Small intestine (tissue), 7 donors: ENCODE data around the gene PDE6A. TPM values are rescaled to one million over a fixed set of nuclear protein-coding genes. Genes with fewer than 3 reads are reported as not detected.
A peak's percentile ranks its signal among the peaks of the same experiment; 100 is the strongest.

ENCODE experiments used
- DNase-seq, 2 donors: peaks; one replicate each; pipeline versions ENCODE4 v3.0.0 to v3.0.0-alpha.2; 2013
- FAIRE-seq: peaks from 2 replicates; lab custom pipeline; 2012; peaks lifted over from hg19 to GRCh38; lab: Jason Lieb, UNC
- H3K27ac ChIP-seq, 3 donors: one replicate each; pipeline ENCODE4 v1.5.1; 2013; ENCODE audit warnings: low read length in 2 of 3, mild to moderate bottlenecking in 2 of 3, control low read depth in 1 of 3, inconsistent platforms in 1 of 3, low read depth in 1 of 3, moderate library complexity in 1 of 3
- H3K27me3 ChIP-seq, 3 donors: one replicate each; pipeline ENCODE4 v1.6.1; 2013; ENCODE audit warnings: low read length in 3 of 3, inconsistent platforms in 1 of 3; ENCODE audit not compliant: control insufficient read depth in 3 of 3, insufficient read depth in 3 of 3
- H3K36me3 ChIP-seq, 3 donors: one replicate each; pipeline ENCODE4 v1.6.1; 2013; ENCODE audit warnings: low read length in 3 of 3, inconsistent platforms in 1 of 3, low read depth in 1 of 3, mild to moderate bottlenecking in 1 of 3, moderate library complexity in 1 of 3; ENCODE audit not compliant: control insufficient read depth in 3 of 3, insufficient read depth in 2 of 3
- H3K4me1 ChIP-seq, 3 donors: one replicate each; pipeline ENCODE4 v1.6.1; 2013; ENCODE audit warnings: low read length in 2 of 3, inconsistent platforms in 1 of 3, low read depth in 1 of 3, mild to moderate bottlenecking in 1 of 3, moderate library complexity in 1 of 3; ENCODE audit not compliant: control insufficient read depth in 3 of 3, insufficient read depth in 2 of 3
- H3K4me3 ChIP-seq, 3 donors: one replicate each; pipeline ENCODE4 v1.5.1; 2013; ENCODE audit warnings: low read length in 3 of 3, control low read depth in 1 of 3, inconsistent platforms in 1 of 3, low read depth in 1 of 3, mild to moderate bottlenecking in 1 of 3, moderate library complexity in 1 of 3
- H3K9me3 ChIP-seq, 2 donors: one replicate each; pipeline ENCODE4 v1.6.1; 2013; ENCODE audit warnings: low read depth in 1 of 2, low read length in 1 of 2; ENCODE audit not compliant: control insufficient read depth in 2 of 2, insufficient read depth in 1 of 2
- WGBS, 3 donors: extraction: QIAGEN DNeasy Blood & Tissue Kit; methylation state at CpG; one replicate each; pipeline ENCODE4 v1.1.7; 2013; 5-methylcytosine and 5-hydroxymethylcytosine counted together
- polyA plus RNA-seq, 4 donors: library from polyadenylated mRNA; stranded (reverse) in 3 of 4; unstranded in 1 of 4; fragments of 200-250 nt in 3 of 4; fragments of 120-200 nt in 1 of 4; gene quantifications; one replicate each; pipeline versions ENCODE4 v1.2.1 to v1.2.3, GENCODE V29; 2013
- donor health status: healthy with polysubstance abuse.
- donor health status: control.
- donor health status: control.
- donor health status: Bipolar disorder and iron deficiency.
- donor health status: healthy.

The PDE6A gene
- polyA plus RNA-seq, 4 donors, result 0.03 to 1.3 TPM; not detected in 2

DNA sequence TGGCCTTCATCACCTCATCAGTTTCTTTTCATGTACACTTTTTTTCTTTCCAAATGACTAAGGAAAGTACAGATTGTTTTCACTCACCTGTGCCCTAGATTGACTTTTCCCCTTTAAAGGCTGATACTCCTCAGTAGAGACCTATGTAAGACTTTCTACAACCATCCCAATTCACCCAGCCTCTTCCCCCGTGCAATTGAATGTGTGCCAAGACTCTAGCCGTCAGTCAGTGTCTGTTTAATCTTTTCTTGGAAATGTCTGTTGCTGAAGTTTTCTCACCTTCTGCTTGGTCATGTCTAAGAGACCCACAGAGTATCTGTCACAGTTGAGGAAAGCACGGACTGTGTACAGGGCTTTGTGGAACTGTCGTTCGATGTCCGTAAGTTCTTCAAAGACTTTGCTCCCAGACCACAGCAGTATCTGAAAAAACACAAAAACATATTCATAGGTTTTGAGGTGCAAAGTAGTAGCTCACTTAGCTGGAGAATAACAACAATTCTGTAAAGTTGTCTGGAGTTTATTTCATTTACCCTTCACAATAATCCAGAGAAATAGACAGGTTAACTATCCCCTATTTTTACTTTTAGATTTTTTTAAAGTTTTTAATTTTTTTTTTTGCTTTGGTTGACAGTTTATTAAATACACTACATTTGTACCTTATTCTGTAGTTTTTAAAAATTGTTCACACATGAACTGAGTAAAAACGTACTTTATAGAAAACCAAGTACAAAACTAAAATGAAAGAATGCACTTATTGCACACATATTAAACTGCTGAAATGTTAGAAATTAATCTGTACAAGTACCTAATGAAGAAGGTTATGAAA, 13.6 kb downstream of the PDE6A start:
- FAIRE-seq, result no peak

DNA sequence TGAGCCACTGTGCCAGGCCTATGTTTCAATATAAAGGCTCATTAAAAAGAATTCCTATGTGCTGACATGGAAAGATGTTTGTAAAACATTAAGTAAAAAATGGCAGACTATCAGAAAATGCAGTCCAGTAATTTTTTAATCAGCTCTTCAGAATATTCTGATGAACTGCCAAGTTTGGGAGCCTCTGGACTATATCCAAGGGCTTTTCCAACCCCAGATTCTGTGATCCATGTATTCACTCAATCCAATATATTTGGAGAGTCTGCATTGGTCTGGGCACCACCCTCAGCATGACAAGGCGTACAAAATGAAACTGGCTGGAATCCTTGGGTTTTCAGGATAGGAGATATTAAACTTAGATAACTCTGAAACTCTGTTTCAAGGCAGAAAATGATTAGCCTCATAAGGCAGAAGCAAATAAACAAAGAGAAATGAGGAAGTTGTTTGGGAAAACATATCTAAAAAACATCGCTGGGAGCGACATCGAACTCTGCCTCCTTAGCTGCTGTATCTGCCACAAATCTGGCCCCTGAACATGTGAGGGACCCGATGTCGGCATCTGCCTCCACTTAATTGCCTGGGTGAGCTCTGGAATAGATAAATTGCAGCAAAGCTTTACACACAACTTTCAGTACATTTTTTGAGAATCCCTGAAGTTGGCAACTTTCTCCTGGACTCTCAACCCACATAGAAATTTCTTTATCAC, 14.4 kb downstream of the PDE6A start:
- Histone ChIP-seq H3K4me3 (no peak overlapping the region), H3K27ac (peak overlapping the region in 1 of 3 donors; percentile 27), H3K36me3 (no peaks in the 10 kb centered on the region), H3K9me3 (no peaks in the 10 kb centered on the region), H3K4me1 (peaks cover 0 to 6% (median 0%) of the 10 kb centered on the region in 3 donors), H3K27me3 (no peaks in the 10 kb centered on the region)
- FAIRE-seq (no peak), DNase-seq (peak; percentile 3 to 51)
- WGBS, 3 donors, result 18 to 36% (median 26%) methylated on average over 6 of the region's 6 CpGs

More for the DNA sequence above, 13.6 kb downstream of the PDE6A start:
- Histone ChIP-seq H3K27ac (no peak overlapping the region), H3K9me3 (no peaks in the 10 kb centered on the region), H3K27me3 (no peaks in the 10 kb centered on the region), H3K36me3 (no peaks in the 10 kb centered on the region), H3K4me3 (no peak overlapping the region), H3K4me1 (peaks cover 0 to 11% (median 0%) of the 10 kb centered on the region in 3 donors)
- WGBS, 3 donors, result 57 to 68% (median 66%) methylated on average over 7 of the region's 7 CpGs
- DNase-seq, result no peak

DNA sequence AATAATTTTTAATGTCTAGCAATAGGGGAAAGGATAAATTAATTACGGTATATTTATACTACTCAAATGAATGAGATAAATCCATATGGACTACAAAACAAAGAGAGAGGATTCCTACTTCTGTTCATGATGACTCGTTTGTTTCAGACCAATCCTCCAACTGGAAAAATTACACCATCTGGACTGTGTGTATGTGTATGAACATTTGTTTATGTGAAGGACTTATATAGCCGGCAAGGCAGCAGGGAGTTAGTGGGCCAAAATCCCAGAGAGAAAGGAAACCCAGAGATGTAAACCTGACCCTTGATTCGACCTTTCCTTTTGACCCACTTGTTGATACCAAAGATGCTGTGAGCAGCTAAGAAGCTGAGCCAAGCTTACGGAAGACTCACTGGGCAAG, 20.1 kb downstream of the PDE6A start:
- Histone ChIP-seq H3K27ac (no peak overlapping the region), H3K9me3 (no peaks in the 10 kb centered on the region), H3K27me3 (no peaks in the 10 kb centered on the region), H3K4me3 (no peak overlapping the region), H3K36me3 (no peaks in the 10 kb centered on the region), H3K4me1 (no peaks in the 10 kb centered on the region)
- no peak for FAIRE-seq
- WGBS, 3 donors, result 74 to 88% (median 86%) methylated on average over 5 of the region's 5 CpGs
- no peak for DNase-seq

DNA sequence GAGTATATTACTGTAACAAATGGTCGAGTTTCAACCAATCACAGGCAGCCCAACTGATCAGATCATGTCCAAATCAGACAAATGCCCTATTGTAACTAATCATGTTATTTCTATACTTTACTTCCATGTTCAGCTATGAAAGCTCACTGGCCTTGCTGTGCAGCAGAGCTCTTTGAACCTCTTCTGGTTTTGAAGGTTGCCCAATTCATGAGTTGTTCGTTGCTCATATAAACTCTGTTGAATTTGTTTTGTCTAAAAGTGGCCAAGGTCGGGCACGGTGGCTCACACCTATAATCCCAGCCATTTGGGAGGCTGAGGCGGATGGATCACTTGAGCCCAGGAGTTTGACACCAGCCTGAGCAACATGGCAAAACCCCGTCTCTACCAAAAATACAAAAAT, 21.6 kb downstream of the PDE6A start:
- Histone ChIP-seq H3K9me3 (no peaks in the 10 kb centered on the region), H3K27ac (no peak overlapping the region), H3K4me3 (no peak overlapping the region), H3K36me3 (no peaks in the 10 kb centered on the region), H3K27me3 (no peaks in the 10 kb centered on the region), H3K4me1 (no peaks in the 10 kb centered on the region)
- no peak for FAIRE-seq
- no peak for DNase-seq
- WGBS, 3 donors, result 83 to 88% (median 84%) methylated on average over 6 of the region's 6 CpGs

DNA sequence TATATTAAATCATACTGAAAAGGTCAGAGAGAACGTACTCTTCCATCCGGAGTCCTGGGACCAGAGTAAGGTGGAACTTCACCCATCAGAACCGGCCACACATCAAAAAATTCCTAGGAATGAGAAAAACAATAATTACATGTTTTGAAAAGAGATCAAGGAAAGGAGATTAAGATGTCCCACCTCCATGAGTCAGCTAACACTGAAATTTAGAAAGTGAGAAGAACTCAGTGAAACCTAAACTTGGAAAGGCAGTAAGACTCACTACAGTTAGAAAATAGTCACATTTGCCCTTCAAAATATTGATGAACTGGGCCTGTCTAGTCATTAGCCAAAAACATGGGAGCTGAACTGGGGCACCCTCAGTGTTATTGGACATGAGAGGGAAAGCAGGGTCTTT, 23.0 kb downstream of the PDE6A start:
- FAIRE-seq, result no peak
- WGBS, 3 donors, result 91 to 92% (median 92%) methylated on average over 3 of the region's 3 CpGs
- no peak overlapping the region for H3K27ac ChIP-seq

DNA sequence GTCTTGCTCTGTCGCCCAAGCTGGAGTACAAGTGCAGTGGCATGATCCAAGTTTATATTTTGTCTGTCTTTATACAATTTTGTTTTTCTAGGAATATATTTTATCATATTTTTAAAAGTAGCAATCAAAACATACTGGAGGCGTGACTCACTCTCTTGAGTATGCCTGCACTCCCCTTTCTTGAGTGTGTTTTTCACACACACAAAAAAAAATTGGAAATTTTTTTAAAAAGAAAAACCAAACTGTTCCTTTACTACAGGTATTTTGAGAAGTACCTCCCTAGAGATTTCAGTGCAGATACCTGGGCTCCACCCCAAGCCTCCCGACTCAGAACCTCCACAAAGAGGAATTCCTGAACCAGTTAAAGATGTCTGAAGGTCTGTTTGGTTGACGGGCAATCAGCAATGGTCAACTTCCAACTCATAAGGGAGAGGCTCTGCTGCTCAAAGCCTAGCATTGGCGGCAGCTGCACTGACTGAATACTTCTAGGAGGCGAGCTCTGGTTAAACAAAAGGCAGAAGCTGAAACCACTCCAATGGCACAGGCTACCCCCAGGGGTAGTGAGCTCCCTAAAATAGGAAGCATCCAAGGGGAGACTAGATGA, 27.4 kb downstream of the PDE6A start:
- Histone ChIP-seq H3K36me3 (no peaks in the 10 kb centered on the region), H3K27me3 (no peaks in the 10 kb centered on the region), H3K4me1 (peaks cover 0 to 20% (median 0%) of the 10 kb centered on the region in 3 donors), H3K4me3 (no peak overlapping the region), H3K9me3 (no peaks in the 10 kb centered on the region), H3K27ac (no peak overlapping the region)
- no peak for DNase-seq
- no peak for FAIRE-seq
- 77 to 82% (median 82%) methylated on average over 6 of the region's 6 CpGs for WGBS, 3 donors

More for the DNA sequence above, 23.0 kb downstream of the PDE6A start:
- no peak for DNase-seq
- Histone ChIP-seq H3K36me3 (no peaks in the 10 kb centered on the region), H3K9me3 (no peaks in the 10 kb centered on the region), H3K4me1 (no peaks in the 10 kb centered on the region), H3K27me3 (no peaks in the 10 kb centered on the region), H3K4me3 (no peak overlapping the region)

DNA sequence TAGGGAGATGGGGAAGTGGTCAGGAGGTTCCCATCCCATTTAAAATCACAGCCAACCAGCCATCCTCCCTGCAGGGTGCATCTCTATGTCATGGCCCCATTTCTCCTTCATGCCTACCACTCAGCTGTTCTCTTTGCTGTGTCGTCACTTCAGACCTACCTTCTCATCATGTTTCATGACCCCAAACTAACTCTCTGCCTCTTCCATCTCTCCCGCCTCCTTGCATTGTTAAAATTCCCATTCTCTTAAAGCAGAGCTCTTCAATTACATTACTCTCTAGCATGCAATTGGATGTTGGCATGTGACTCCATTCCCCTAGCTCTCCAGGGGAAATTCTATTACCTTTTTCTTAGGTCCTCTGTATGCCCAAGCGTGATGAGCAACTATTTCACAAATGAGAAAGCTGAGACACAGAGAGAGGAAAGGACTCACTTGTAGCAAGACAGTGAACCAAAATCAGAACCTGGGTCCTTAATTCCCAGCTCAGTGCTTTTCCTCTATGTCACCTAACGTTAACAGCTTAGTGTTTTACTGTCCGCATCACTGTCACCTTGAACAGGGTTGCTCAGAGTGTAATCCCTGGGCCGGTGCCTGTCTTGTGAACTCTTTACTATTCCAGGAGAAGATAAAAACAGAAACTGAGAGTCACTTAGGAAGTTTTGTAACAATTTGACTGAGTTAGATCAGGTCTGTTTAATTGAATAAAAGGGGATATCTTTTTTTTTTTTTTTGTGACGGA, 28.1 kb downstream of the PDE6A start:
- H3K9me3 ChIP-seq, result no peaks in the 10 kb centered on the region
- no peak overlapping the region for H3K4me3 ChIP-seq
- no peaks in the 10 kb centered on the region for H3K27me3 ChIP-seq
- H3K36me3 ChIP-seq, result no peaks in the 10 kb centered on the region
- DNase-seq, result no peak
- H3K27ac ChIP-seq, result no peak overlapping the region
- FAIRE-seq, result no peak
- WGBS, 3 donors, result 90 to 92% (median 91%) methylated on average over 7 of the region's 7 CpGs
- peaks cover 0 to 23% (median 0%) of the 10 kb centered on the region in 3 donors for H3K4me1 ChIP-seq
